Ishikawa (cell line): ENCODE measurements around the gene DOCK8.

ENCODE experiments used
- CEBPB ChIP-seq: IDR thresholded peaks from 2 replicates; pipeline ENCODE4 v1.6.1; 2012
- CREB1 ChIP-seq: IDR thresholded peaks from 2 replicates; pipeline ENCODE4 v1.6.1; 2012; ENCODE audit warnings: low read depth
- EGR1 ChIP-seq: IDR thresholded peaks from 2 replicates; pipeline ENCODE4 v1.6.1; 2012
- EP300 ChIP-seq: IDR thresholded peaks from 2 replicates; pipeline ENCODE4 v1.6.1; 2012; ENCODE audit warnings: borderline replicate concordance
- FOXM1 ChIP-seq: IDR thresholded peaks from 2 replicates; pipeline ENCODE4 v1.6.1; 2012; ENCODE audit warnings: low read depth, borderline replicate concordance
- MAX ChIP-seq: IDR thresholded peaks from 2 replicates; pipeline ENCODE4 v1.6.1; 2012
- NFIC ChIP-seq: IDR thresholded peaks from 2 replicates; pipeline ENCODE4 v1.6.1; 2012
- RAD21 ChIP-seq: IDR thresholded peaks from 2 replicates; pipeline ENCODE4 v1.6.1; 2012; ENCODE audit warnings: low read depth
- TAF1 ChIP-seq: IDR thresholded peaks from 2 replicates; pipeline ENCODE4 v1.6.1; 2012; ENCODE audit warnings: low read depth, mild to moderate bottlenecking
- TCF12 ChIP-seq: IDR thresholded peaks from 2 replicates; pipeline ENCODE4 v1.6.1; 2012; ENCODE audit warnings: low read depth
- TEAD4 ChIP-seq: IDR thresholded peaks from 2 replicates; pipeline ENCODE4 v1.6.1; 2012
- USF1 ChIP-seq: IDR thresholded peaks from 2 replicates; pipeline ENCODE4 v1.6.1; 2012
- YY1 ChIP-seq: IDR thresholded peaks from 2 replicates; pipeline ENCODE4 v1.6.1; 2012; ENCODE audit warnings: low read depth
- ZBTB7A ChIP-seq: IDR thresholded peaks from 2 replicates; pipeline ENCODE4 v1.6.1; 2012; ENCODE audit warnings: low read depth
- TF ChIP-seq, protein P1 (sequence below): IDR thresholded peaks from 2 replicates; pipeline ENCODE4 v1.6.1; 2012; ENCODE audit warnings: low read depth, mild to moderate bottlenecking

Gene DOCK8

GRCh38 chr9:436482-436881 lies 221.8 kb downstream of the DOCK8 start:
- TF ChIP-seq YY1 (no peak), RAD21 (no peak), TCF12 (no peak), USF1 (no peak), TEAD4 (no peak), FOXM1 (no peak), EGR1 (no peak), CREB1 (no peak), TAF1 (no peak), EP300 (no peak), NFIC (no peak)
- TF ChIP-seq, protein P1, sequence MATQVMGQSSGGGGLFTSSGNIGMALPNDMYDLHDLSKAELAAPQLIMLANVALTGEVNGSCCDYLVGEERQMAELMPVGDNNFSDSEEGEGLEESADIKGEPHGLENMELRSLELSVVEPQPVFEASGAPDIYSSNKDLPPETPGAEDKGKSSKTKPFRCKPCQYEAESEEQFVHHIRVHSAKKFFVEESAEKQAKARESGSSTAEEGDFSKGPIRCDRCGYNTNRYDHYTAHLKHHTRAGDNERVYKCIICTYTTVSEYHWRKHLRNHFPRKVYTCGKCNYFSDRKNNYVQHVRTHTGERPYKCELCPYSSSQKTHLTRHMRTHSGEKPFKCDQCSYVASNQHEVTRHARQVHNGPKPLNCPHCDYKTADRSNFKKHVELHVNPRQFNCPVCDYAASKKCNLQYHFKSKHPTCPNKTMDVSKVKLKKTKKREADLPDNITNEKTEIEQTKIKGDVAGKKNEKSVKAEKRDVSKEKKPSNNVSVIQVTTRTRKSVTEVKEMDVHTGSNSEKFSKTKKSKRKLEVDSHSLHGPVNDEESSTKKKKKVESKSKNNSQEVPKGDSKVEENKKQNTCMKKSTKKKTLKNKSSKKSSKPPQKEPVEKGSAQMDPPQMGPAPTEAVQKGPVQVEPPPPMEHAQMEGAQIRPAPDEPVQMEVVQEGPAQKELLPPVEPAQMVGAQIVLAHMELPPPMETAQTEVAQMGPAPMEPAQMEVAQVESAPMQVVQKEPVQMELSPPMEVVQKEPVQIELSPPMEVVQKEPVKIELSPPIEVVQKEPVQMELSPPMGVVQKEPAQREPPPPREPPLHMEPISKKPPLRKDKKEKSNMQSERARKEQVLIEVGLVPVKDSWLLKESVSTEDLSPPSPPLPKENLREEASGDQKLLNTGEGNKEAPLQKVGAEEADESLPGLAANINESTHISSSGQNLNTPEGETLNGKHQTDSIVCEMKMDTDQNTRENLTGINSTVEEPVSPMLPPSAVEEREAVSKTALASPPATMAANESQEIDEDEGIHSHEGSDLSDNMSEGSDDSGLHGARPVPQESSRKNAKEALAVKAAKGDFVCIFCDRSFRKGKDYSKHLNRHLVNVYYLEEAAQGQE, result no peak

- TF ChIP-seq ZBTB7A (no peak), NFIC (no peak), MAX (no peak)
Measured at GRCh38 chr9:437066-437465, 222.4 kb downstream of the DOCK8 start.

DNA sequence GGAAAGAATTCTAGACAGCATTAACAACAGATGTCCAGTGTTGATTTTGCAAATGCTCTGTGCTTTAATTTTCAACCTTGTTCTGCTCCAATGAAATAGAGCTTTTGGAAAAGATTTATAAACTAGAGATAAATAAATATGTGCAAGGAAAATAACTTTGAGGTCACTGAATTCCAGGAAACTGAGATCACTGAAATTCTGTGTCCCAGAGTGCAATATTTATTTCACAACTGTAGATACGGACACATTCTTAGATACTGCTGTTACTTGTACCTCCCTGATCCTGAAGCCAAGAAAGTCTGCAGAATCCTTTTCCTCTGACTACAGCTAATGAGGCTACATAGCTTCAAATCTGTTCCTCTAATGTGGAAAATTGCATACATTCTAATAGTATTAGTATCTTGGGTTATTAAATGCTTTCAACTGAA lies 222.9 kb downstream of the DOCK8 start:
- TF ChIP-seq EP300, result no peak
- no peak for TF ChIP-seq TAF1
- TF ChIP-seq CEBPB, result no peak
- TF ChIP-seq ZBTB7A, result no peak
- TF ChIP-seq, protein P1, result no peak
- no peak for TF ChIP-seq TCF12
- TF ChIP-seq USF1, result no peak
- no peak for TF ChIP-seq FOXM1
- no peak for TF ChIP-seq CREB1

DNA sequence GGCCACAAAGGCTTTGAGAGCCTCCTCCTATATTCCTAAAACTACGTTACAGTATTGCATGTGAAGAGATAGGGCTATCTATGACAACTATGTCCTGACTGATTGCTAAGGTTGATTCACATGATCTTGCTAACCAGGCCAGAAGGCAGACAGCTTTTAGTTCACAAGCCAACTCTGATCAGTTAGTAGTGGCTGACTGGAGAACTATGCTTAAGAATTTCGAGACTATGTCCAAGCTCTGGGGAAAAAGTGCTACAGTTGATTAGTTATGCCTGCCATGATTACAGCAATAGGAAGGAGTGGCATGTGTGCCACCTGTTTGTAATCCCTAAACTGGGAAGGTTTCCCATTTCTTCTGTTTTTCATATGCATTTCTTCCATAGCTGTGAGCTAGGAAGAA lies 223.4 kb downstream of the DOCK8 start:
- TF ChIP-seq CEBPB (no peak), TEAD4 (no peak), CREB1 (no peak), TAF1 (no peak), USF1 (no peak), YY1 (no peak), FOXM1 (no peak), ZBTB7A (no peak), EGR1 (no peak), RAD21 (no peak), MAX (no peak)
- TF ChIP-seq, protein P1, result no peak
